COLO668 (cell line): Measurements from ENCODE around the gene PTAFR.

ENCODE experiments used
- DNase-seq: peaks from one replicate; lab custom pipeline; 2025; ENCODE audit not compliant: unreplicated experiment; lab: John Stamatoyannopoulos, UW

The PTAFR gene

GRCh38 chr1:28122183-28122582, 54.3 kb downstream of the PTAFR start:
- no peak for DNase-seq

DNA sequence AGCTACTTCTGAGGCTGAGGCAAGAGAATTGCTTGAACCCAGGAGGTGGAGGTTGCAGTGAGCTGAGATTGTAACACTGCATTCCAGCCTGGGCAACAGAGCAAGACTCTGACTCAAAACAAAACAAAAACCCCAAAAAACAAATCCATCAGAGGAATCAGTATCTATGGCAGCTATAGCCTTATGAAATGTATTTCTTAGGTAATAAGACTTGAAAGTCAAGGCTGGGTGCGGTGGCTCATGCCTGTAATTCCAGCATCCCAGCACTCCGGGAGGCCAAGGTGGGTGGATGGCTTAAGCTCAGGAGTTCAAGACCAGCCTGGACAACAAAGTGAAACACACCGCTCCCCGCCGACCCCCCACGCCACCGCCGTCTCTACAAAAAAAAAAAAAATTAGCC, 56.9 kb downstream of the PTAFR start:
- DNase-seq = no peak

GRCh38 chr1:28118640-28119307, 57.7 kb downstream of the PTAFR start:
- DNase-seq = no peak

GRCh38 chr1:28115267-28115666, 61.2 kb downstream of the PTAFR start:
- no peak for DNase-seq

- no peak for DNase-seq
Observed at GRCh38 chr1:28114844-28115243, 61.6 kb downstream of the PTAFR start.

- no peak for DNase-seq
Observed at GRCh38 chr1:28113242-28113572, 63.3 kb downstream of the PTAFR start.

- DNase-seq = peak; percentile 19
Observed at GRCh38 chr1:28112388-28113241, 63.9 kb downstream of the PTAFR start.

DNA sequence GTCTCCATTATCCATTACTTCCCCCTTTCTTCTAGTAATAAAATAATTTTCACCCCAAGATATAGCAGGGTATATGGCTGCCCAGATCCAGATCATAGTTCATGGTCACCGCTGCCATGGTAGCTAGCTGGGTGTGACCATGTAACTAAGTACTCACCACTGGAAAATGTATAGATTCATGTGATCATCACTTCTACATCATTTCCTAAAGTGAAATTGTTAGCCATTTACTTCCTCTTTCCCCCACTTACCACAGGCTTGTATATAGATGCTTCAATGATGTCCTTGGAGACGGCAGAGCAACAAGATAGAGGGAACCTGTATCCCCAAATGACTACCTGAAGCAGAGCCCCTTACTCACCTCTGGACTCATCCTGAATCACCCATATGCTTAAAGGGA, 65.3 kb downstream of the PTAFR start:
- DNase-seq = no peak

DNA sequence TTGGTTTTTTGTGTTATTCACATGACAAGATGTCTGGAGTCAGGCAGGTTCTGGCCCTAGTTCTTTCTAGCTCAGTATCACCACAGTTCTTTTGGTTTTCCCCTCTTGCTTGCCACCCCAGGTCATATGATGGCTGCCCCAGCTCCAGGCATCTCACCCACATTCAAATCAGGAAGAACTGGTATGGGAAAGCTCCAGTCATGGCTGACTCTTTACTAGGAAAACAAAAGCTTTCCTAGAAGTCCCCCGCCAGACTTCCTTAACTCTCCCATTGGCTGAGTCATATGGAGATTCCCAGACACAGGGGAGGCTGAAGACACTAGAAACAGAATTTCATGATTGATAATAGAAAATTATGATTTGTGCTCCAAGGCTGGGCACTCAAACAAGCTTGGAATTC, 65.9 kb downstream of the PTAFR start:
- no peak for DNase-seq

GRCh38 chr1:28109639-28110038, 66.9 kb downstream of the PTAFR start:
- DNase-seq = no peak

- DNase-seq = no peak
Observed at GRCh38 chr1:28108001-28108400, 68.5 kb downstream of the PTAFR start.

DNA sequence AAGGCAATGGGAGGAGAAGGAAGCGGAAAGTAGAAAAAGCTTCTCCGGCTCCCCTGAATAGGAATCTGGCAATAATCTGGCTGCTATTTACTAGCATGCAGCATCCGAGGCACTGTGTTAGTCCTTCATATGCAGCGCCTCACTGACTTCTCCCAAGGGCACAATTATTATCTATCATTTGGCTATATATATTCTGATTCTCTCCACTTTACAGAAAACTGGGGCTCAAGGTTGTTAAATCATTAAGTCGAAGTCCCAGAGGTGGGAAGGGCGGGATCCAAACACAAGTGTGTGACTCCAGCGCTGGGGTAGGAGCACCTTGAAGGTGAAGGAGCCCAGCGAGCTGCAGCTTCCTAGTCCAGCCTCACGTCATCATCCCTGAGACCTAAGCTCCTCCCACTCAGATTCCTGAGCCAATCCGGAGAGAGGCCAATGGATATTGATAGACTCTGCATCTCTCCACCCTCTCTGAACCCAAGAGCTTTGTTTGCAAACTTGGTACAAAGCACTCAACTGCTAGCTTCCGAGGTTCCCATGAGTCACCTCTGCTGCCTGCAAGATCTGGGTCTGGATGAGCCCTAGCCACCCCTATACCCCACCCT, 71.5 kb downstream of the PTAFR start:
- peak; percentile 32 for DNase-seq

DNA sequence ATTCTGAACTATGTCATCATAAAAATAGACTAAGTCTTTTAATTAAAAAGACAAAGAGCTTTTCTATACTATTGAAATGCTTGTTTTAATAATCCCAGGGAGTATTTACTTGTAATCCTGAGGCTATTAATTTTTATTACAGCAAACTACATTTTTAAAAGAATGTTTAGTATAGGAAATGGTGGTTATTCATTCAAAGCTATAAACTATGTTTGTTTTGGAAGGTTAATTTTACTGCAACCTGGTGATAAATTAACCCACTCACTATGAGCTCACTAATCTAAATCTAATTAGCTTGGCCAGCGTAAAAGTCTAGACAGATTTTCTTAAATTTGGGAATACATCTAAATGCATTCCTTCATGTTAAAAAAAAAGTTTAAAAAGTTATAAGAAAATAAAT, 74.3 kb downstream of the PTAFR start:
- DNase-seq = no peak

- DNase-seq = no peak
Observed at GRCh38 chr1:28099050-28099769, 77.3 kb downstream of the PTAFR start.
